ENCODE data around the gene PHKG2.

DNA sequence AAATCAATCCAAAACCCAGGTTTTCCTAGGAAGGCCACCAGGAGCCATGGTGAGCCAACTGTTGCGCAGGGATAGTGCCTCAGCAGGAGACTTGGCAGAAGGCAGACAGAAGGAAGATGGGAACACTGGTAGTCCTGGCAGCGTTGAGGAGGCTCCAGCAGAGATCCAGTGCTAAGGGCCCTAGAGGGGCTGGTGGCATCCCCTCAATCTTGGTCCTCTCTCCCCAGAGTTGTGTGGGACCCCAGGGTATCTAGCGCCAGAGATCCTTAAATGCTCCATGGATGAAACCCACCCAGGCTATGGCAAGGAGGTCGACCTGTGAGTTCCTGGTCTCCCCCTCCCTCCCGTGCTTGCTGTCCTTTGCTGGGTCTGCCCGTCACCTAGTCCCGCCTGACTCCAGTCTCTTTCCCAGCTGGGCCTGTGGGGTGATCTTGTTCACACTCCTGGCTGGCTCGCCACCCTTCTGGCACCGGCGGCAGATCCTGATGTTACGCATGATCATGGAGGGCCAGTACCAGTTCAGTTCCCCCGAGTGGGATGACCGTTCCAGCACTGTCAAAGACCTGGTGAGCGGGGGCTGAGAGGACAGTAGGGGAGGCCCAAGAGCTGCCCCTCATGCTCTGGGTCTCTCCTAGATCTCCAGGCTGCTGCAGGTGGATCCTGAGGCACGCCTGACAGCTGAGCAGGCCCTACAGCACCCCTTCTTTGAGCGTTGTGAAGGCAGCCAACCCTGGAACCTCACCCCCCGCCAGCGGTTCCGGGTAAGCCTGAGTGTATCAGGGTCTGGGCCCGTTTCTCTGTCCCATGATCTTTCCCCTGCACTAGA lies 7.9 kb downstream of the PHKG2 start:
- TF ChIP-seq, protein P1, sequence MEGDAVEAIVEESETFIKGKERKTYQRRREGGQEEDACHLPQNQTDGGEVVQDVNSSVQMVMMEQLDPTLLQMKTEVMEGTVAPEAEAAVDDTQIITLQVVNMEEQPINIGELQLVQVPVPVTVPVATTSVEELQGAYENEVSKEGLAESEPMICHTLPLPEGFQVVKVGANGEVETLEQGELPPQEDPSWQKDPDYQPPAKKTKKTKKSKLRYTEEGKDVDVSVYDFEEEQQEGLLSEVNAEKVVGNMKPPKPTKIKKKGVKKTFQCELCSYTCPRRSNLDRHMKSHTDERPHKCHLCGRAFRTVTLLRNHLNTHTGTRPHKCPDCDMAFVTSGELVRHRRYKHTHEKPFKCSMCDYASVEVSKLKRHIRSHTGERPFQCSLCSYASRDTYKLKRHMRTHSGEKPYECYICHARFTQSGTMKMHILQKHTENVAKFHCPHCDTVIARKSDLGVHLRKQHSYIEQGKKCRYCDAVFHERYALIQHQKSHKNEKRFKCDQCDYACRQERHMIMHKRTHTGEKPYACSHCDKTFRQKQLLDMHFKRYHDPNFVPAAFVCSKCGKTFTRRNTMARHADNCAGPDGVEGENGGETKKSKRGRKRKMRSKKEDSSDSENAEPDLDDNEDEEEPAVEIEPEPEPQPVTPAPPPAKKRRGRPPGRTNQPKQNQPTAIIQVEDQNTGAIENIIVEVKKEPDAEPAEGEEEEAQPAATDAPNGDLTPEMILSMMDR (IDR thresholded peaks at IDR 0.05): no peak
- no peak for TF ChIP-seq POLR2A (IDR thresholded peaks at IDR 0.05; ENCODE audit: low read depth)
- no peak for TF ChIP-seq POLR2AphosphoS5 (IDR thresholded peaks at IDR 0.05)

Measured in esophagus muscularis mucosa (tissue), 3 donors.